Measurements from ENCODE around the gene EFTUD2. TPM values are rescaled to one million over a fixed set of nuclear protein-coding genes. Genes with fewer than 3 reads are reported as not detected.

EFTUD2 gene
- total RNA-seq = 43.3 and 43.9 TPM in 2 replicates

GRCh38 chr17:44899074-44899782, at the start of gene EFTUD2:
TSS of gene EFTUD2 (minus strand) at chr17:44899445. CDS start at chr17:44894521, 4,924 bp downstream.

GRCh38 chr17:44947461-44948314, 48.4 kb upstream of the EFTUD2 start, which contains the start of gene KIF18B:
TSS of gene KIF18B (minus strand) at chr17:44947773. CDS start at chr17:44936344, 11,429 bp downstream.

GRCh38 chr17:44915321-44915726, 16.1 kb upstream of the EFTUD2 start, which contains the start of gene GFAP:
TSS of gene GFAP (minus strand) at chr17:44915500. CDS start at chr17:44915486, 14 bp downstream.

GRCh38 chr17:44847586-44847985, 51.7 kb downstream of the EFTUD2 start, which contains the start of gene HIGD1B:
TSS of gene HIGD1B (plus strand) at chr17:44847883. CDS start at chr17:44848153, 270 bp downstream.

GRCh38 chr17:44829523-44830358, 69.5 kb downstream of the EFTUD2 start, which contains the start of gene GJC1:
TSS of gene GJC1 (minus strand) at chr17:44830287. CDS start at chr17:44805817, 24,470 bp downstream.

Other genes starting within 250 kb of the EFTUD2 start
- under 0.01 TPM in 1 of 2 replicates, not detected in the other for gene MEIOC, start 243.0 kb downstream of the EFTUD2 start, total RNA-seq
- gene CCDC43, start 209.7 kb downstream of the EFTUD2 start, total RNA-seq = 16.4 and 22.8 TPM in 2 replicates
- gene DBF4B, start 190.8 kb downstream of the EFTUD2 start, total RNA-seq = 4.2 and 4.4 TPM in 2 replicates
- gene ADAM11, start 140.5 kb downstream of the EFTUD2 start, total RNA-seq = 1.5 and 2.2 TPM in 2 replicates
- 4.7 and 5.3 TPM in 2 replicates for gene GJC1, start 69.2 kb downstream of the EFTUD2 start, total RNA-seq
- not detected in 2 replicates for gene HIGD1B, start 51.6 kb downstream of the EFTUD2 start, total RNA-seq
- gene GFAP, start 16.1 kb upstream of the EFTUD2 start, total RNA-seq = not detected in 2 replicates
- gene KIF18B, start 48.3 kb upstream of the EFTUD2 start, total RNA-seq = 4.2 and 5.2 TPM in 2 replicates
- 1.5 TPM in 1 of 2 replicates, not detected in the other for gene C1QL1, start 68.9 kb upstream of the EFTUD2 start, total RNA-seq
- 24.9 and 27.1 TPM in 2 replicates for gene DCAKD, start 152.2 kb upstream of the EFTUD2 start, total RNA-seq
- gene NMT1, start 161.9 kb upstream of the EFTUD2 start, total RNA-seq = 59.3 and 75.5 TPM in 2 replicates
- 33.5 and 63.2 TPM in 2 replicates for gene PLCD3, start 233.1 kb upstream of the EFTUD2 start, total RNA-seq
- gene ACBD4, start 236.2 kb upstream of the EFTUD2 start, total RNA-seq = 0.72 and 10.7 TPM in 2 replicates
- gene HEXIM1, start 249.0 kb upstream of the EFTUD2 start, total RNA-seq = 17.3 and 20.9 TPM in 2 replicates